GM10847 (cell line): ENCODE results near the gene EMILIN2.
A peak's percentile ranks its signal among the peaks of the same experiment; 100 is the strongest.

Source experiments
- POLR2A ChIP-seq: IDR thresholded peaks from 2 replicates; pipeline ENCODE4 v1.6.1; 2011; ENCODE audit not compliant: insufficient read length; ENCODE audit errors: extremely low read depth

EMILIN2 gene

DNA sequence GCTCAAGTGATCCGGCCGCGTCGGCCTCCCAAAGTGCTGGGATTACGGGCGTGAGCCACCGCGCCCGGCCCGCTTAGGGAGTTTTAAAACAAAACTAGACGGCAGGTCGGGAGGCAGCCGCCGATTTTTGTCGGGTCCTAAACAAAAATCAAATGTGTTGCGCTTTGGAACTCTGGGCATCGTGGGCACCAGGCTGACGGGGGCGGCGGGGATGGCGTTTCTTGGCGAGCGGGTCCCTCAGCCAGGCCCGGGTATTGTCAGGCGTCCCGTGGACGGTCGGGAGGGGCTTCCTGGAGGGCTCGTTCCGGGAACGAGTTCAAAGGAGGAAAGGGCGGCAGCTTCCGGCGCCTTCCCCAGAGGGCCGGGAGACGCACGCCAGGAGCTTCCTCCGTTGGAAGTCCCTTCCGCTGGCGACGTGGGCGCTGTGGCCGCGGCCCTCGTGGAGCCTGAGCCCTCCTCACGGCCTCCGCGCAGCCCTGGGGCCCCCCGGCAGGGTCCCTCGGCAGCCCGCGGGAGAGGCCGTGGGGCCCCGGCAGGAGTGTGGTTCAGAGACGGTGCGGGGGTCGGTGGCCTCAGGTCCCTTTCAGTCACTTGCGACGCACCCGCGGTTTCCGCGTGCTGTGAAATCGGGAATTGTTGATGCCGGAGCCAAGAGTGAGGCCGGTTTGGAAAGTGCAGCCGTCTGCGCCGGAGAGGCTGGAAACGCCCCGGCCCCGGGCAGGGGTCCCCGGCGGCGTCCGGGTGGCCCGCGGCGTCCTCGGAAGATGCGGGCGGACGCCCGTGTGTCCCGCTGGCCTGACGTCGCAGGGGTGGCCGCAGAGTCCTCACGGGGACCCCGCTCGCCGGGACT, 59.3 kb downstream of the EMILIN2 start:
- peak; percentile 43 for TF ChIP-seq POLR2A

DNA sequence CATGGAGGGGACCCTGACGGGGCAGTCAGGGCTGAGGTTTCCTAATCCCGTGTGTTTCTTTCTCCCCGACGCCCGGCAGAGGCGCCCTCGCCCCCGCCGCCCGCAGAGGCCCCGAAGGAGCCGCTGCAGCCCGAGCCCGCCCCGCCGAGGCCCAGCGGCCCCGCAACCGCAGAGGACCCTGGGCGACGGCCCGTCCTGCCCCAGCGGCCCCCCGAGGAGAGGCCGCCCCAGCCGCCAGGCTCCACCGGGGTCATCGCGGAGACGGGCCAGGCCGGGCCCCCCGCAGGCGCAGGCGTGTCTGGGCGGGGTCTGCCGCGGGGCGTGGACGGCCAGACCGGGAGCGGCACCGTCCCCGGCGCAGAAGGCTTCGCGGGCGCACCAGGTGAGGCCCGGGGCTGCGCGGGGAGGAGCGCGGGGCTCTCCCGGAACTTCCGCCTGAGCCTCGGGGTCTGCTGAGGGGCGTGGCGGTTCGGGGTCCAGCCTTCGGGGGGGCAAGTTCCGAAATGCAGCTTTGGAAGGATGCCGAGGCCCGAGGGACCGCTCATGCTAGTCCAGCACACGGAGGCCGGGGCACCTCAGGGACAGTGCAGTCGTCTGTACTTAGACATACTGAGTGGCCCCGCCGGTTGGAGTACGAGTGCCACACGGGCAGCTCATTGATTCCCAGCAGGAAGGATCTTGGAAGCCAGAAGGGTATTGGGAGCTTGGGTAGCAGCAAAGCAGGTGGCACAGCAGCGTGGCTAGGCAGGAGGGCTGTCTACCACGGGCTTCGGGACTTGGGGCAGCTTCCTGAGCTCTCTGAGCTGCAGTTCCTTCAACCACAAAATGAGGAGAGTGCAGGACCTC, 60.1 kb downstream of the EMILIN2 start:
- no peak for TF ChIP-seq POLR2A

DNA sequence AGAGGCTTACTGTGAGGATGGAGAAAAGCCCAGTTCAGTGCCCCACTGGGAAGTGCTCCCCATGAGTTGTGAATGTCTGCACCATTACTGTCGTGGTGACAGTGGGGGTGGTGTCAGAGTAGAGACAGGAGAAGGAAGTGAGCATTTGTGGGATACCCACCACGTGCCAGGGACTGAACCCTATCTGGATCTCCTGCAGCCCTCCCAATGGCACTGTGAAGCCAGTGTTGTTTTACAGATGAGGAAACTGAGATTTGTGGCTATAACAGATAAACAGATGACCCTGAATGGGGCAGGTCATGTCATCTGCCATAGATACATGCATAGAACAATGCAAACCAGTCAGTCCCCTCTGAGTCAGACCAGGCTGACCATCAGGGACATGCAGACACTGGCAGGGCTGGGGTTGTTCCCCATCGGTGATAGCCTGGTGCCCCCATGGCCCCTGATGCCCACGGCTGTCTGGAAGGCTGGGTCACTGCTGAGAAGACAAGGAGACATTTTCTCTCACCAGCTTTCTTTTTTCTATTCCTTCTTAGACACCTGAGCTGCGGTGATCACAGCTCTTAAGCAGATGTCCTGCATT, 60.8 kb downstream of the EMILIN2 start:
- TF ChIP-seq POLR2A, result no peak

DNA sequence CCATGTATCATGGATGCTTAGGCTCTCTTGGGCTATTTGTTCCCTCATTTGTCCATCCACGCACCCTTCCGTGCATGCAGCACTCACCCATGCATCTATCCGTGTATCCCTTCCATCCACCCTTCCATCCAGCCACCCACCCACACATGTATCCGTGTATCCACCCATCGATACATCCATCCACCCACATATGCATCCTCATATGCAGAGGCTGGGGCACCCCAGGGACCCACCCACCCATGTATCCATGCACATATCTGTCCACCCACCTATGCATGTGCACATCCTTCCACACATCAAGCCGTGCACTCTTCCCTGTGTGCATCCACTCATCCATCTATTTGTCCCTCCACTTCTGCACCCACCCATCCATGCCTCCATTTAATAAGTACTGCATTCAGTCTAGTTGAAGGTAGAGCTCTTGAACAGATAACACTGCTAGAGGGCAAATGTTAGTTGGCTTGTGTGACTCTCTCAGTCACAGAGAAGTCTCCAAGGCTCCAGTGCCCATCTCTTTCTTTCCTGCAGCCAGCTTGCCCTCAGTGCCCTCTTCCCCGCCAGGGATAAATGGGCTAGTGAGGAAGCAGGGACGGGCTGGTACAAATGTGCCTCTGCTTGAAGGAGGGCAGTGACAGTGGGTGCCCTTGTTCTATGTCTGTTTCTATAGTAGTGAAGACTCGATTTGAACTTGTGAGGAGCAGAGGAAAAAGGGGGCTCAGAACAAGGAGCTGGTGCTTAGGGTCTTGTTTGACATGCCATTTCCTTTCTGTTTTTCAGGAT, 61.5 kb downstream of the EMILIN2 start:
- TF ChIP-seq POLR2A, result no peak

DNA sequence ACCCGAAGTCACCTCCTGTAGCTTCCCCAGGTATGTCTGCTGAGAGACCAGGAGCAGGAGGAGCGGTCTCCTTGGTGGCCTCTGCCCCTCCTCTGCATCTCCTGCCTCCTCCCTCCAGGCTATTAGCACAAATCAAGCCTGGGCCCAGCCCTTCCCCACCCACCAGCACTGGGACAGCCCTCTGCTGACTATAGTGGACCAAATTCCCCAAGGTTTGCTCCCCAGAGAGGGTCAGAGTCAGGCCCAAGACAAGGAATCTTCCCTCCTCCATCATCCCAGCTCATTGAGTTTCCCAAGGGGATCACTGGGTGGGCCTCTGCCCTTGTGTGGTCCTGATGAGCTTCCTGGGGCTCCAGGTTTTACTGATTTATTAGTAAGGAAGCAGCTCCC, 62.1 kb downstream of the EMILIN2 start:
- TF ChIP-seq POLR2A, result no peak

DNA sequence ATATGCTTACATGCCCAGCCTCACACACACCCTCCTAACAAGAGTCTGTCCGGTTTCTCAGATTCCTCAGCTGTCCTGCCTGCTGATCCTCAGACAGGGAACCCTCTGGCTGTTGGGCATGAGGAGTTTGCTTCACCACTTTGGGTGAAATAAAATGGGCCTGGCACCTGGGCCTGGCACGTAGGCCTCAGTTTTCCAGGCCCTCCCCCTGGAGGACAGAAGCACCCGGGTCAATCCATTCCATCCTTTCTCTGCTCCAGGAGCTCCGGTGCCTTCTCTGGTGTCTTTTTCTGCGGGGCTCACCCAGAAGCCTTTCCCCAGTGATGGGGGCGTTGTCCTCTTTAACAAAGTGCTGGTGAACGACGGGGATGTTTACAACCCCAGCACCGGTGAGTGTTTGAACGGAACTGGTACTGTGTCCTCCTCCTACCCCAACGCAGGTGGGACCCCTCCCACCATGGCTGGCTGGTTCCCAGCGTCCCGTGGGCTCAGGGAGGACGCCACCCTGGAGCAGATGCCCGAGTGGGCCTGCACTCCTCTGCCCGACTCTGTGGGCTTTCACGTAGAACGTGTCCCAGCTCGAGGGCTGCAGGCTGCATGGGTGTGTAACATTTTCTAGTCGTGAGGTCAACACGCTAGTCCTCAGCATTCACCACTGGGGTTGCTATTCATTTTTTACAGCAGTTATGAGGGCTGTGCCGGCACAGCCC, 62.8 kb downstream of the EMILIN2 start:
- no peak for TF ChIP-seq POLR2A

DNA sequence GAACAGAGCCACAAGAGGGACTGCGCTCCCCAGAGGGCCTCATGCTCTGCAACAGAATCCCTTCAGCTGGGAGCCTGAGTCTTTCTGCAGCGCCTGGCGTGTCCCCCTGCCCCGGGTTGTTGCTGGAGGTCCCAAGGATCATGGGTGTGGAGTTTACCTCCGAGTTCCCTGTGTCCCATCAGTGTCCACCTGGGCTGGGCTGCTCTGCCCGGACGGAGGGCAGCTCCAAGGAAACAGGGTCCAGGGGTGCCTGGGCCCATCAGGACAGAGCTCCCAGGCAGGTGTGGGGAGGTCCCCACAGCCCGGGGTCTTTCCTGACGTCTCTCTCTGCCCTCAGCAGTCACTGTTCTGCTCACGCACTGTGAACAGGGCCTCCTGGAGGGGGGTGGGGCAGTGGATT, 63.5 kb downstream of the EMILIN2 start:
- no peak for TF ChIP-seq POLR2A

DNA sequence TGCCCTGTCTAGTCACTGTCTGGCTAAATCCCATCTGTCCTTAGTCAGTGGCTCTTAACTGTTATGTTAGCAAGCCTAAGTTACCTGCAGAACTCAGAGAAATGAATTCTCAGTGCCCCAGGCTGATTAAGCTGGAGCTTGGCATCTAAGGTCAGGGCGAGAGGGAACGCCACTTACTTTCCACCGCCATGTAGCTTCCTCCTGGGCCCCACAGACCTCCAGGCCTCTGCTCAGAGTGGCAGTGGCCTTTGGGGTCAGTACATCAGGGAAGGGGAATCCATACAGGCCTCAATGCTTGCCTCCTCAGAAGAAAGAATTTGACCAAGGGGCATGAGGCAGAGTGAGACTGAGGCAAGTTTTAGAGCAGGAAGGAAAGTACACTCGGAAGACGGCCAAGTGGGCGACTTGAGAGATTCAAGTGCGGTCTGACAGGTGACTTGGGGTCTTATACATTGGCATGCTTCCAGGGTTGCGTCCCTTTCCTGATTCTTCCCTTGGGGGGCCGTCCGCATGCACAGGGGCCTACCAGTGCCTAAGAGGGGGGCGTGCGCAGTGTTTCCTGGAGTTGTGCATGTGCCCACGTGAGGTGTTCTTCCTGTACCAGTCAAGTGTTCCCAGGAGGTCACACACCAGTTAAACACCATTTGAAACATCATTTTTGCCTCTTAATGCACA, 64.1 kb downstream of the EMILIN2 start:
- TF ChIP-seq POLR2A, result no peak

DNA sequence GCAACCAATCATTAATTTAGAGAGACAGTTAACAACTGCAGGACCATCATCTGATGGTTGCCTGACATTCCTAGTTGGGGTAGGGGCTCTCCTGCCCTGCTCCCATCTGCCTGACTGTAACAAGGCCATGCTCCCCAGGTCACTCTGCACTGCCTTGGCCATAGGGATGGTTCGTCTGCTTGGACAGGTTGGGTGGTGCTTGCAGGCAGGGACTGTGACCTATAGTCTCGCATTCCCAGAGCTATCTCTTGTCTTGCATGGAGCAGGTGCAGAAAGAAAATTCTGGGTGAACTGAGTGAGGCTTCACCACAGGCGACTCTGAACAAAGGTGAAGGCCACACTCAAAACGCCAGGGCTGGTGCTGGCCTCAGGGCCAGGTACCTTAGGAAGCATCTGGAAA, 64.7 kb downstream of the EMILIN2 start:
- no peak for TF ChIP-seq POLR2A

DNA sequence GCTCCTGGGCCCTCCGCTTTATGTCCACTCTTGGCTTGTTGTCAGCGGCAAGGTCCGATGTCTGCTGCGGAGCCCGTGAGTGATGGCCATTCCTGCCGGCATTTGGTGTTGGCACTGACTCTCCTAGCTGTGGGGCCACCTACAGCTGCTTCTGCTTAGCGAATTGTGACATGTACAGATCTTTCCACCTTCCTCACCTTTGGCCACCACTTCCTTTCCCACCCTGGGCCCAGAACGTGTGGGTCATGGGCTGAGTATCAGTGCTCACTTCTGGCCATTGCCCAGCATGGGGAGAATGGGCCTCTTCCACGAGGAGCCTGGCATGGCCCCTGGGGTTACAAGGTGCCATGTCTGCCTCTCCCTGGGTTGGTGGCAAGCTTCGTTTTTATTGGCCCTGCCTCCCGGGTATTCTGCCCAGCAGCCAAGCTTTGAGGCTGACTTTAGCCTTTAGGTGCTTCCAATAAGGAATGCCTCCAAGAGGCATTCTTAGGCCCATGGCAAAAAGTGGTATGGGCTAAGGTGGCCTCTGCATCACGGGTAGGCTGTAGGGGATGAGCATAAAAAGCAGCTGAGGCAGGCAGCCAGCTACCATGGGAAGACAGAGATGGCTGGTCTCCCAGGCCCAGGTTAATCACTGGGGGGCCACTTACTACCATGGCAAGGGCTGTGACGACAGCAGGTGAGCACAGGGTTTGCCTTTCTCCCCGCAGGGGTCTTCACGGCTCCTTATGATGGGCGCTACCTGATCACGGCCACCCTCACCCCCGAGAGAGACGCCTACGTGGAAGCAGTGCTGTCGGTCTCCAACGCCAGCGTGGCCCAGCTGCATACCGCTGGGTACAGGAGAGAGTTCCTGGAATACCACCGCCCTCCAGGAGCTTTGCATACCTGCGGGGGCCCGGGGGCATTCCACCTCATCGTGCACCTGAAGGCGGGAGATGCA, 65.8 kb downstream of the EMILIN2 start:
- no peak for TF ChIP-seq POLR2A

DNA sequence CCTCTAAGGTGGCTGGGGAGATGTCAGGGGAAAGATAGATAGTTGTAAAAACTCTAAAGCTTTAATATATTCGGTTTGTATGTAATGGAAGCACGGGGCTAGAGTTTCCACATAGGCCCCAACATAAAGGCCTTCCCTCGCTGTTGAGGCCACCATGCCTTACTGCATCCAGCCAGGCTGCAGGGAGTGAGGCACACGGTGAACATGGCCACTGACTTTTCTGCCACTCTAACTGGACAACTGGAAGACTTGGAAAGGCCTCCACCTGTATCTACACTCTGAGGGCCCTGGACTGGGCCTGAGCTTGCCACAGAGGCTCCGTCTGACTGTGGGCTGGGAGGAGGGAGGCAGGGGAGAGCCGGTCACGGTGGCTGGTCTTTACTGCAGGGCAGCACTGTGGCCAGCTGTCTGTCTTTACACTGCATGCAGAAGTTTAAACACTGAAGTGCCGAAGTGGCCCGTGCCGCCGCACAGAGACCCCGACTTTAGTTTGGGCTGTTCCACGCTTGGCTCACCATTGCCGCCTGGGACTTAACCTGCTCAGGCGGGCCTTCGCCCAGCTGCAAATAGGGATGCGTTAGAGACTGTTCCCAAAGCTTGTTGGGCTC, 66.7 kb downstream of the EMILIN2 start:
- TF ChIP-seq POLR2A, result no peak

DNA sequence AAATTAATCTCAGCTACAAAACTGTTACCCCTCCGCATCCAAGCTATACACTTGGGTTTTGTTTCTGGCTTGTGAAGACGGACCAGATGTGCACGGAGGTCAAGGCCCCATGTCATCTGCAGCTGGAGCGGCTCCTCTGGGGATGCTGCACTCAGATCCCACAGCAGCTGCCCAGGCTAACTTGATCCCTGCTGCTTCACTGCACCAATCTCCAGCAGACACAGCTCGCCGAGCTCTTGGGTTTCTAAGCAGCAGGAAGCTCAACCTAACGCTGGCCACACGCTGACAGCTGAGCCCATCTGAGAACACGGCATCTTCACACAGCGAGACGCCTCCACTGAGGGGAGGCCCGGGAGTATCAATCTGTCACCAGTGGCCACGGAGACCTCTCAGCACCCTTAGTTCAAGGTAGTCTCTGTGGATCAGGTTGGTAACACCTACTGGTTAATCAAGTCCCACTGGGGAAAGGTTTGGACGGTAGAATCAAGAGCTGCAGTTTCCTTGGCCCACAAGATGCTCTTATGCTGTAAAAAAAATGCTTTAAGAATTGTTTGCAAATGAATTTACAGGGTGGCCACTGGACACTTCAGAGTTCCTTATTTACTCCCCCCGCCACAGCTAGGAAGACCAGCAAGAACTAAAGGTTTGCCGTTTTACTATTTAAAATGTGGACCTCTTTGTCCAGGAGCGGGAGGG, 67.5 kb downstream of the EMILIN2 start:
- TF ChIP-seq POLR2A, result no peak
